Stimulated activated CD8-positive, alpha-beta memory T cell treated with anti-CD3 and anti-CD28 coated beads, Interleukin-12 subunit alpha, Interleukin-12 subunit beta, amount 100 ng/mL, for 1 hour (primary cell): ENCODE results near the gene CXCL10.

Experiments
- DNase-seq: peaks from one replicate; pipeline ENCODE4 v3.0.0-alpha.2; 2020; ENCODE audit warnings: low read depth

Gene CXCL10

DNA sequence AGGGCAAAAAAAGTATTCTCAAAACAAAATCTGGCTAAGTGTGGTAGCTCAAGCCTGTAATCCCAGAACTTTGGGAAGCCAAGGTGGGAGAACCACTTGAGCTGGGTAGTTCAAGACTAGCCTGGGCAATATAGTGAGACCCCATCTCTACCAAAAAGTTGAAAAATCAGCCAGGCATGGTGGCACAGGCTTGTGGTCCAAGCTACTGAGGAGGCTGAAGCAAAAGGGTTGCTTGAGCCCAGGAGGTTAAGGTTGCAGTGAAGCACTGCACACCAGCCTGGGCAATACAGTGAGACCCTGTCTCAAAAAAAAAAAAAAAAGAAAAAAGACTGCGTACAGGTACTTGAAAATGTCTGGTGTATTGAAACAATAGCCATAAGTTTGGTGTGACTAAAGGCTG, 30.8 kb downstream of the CXCL10 start:
- no peak for DNase-seq

DNA sequence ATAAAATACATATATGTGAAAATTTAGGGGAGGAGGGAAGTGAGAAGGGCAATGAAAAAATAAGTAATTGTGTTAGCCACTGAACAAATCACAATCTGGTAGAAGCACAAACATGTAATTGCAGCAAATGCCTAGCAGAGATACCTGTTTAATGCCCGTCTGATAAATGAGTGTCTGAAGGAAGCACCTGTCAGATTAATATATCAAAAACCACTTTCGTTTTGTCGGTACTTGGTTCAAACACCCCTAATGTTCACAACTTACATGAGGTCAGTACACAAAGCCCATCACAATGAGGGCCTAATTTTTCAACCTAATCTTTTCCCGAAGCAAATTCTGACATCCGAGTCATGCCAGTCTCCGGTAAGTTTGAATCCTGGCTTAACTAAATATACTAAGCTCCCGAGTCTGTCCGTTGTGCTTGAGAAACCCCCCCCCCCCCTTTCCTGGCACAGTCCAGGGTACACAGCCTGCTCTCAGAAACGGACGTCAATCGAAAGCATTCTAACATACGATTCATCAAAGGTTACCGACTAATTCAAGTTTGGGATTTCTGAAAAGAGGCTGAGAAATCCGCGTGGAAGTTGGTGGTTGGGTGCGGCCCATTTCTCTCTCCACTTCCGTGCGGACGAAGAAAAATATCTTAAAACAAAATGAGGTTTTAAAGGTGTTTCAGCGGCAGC, 33.3 kb downstream of the CXCL10 start:
- DNase-seq: no peak

DNA sequence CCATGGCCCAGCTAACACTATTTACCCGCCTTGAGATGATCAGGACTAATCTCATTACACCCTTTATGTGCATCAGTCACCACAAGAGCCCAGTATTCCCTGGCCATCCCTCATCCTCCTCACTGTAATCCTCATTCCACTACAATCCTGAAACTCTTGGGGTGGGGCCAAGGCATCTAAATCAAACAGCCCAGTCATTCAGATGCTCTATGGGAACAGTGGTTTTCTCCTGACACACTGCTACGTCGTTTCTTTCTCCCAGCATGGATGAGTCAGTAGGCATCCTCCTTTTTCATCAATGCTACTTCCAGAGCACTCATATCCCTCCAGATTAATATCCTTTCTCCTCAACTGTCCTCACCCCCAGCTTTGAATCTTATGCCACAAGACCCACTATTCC, 38.2 kb downstream of the CXCL10 start:
- DNase-seq: no peak

DNA sequence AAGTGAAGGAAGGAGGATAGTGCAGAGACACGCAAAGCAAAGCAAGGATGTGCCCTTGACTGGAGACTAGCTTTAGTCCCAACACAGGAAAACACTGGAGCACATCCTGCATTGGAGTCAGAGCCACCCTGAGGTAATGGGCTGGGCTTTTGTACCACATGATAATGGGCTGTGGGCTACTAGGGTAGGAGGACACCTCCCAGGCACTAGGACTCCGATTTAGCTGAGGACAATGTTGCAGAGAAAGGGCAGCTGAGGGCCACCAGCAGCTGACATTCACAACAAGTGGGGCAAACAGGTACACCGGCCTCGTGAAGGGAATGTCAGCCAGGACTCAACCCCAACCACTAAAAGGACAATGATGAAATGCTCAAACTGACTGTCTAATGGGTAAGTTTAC, 42.7 kb downstream of the CXCL10 start:
- DNase-seq: no peak

DNA sequence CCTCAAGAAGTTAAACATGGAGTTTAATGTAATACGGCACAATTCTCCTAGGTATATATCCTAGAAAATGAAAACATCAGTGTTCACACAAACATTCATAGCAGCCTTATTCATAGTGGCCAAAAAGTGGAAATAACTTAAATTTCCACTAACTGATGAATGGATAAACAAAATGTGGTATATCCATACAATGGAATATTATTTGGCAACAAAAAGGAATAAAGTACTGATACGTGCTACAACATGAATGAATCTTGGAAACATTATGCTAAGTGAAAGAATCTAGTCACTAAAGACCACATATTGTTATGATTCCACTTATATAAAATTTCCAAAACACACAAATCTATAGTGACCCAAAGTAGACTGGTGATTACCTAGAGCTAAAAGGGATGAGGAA, 47.1 kb downstream of the CXCL10 start:
- DNase-seq: no peak

GRCh38 chr4:75973766-75974165, 49.5 kb downstream of the CXCL10 start:
- no peak for DNase-seq
